Astrocyte of the cerebellum (primary cell): ENCODE data around the gene SMCO4.
"Not testable (repeated sequence)": the region's sequence is repeated elsewhere in the genome, so short reads cannot be mapped to it uniquely, and the experiment has no call there.

Experiments used
- DNase-seq: peaks from one replicate; pipeline ENCODE4 v3.0.0-alpha.2; 2011; ENCODE audit warnings: low read depth
- H3K4me3 ChIP-seq: 2 replicates; pipeline ENCODE4 v1.5.1; 2011; ENCODE audit warnings: mild to moderate bottlenecking, low read depth, low read length, moderate library complexity
- in situ Hi-C: cut with HindIII; loops from 2 replicates; pipeline ENCODE4 v1.10.0; 2017; ENCODE audit warnings: low sequenced_read_pairs
- TF ChIP-seq, protein P1 (sequence below): IDR thresholded peaks from 2 replicates; pipeline ENCODE4 v1.5.1; 2012; ENCODE audit warnings: low read length, low read depth, moderate library complexity, mild to moderate bottlenecking; ENCODE audit errors: missing control alignments

SMCO4 gene

DNA sequence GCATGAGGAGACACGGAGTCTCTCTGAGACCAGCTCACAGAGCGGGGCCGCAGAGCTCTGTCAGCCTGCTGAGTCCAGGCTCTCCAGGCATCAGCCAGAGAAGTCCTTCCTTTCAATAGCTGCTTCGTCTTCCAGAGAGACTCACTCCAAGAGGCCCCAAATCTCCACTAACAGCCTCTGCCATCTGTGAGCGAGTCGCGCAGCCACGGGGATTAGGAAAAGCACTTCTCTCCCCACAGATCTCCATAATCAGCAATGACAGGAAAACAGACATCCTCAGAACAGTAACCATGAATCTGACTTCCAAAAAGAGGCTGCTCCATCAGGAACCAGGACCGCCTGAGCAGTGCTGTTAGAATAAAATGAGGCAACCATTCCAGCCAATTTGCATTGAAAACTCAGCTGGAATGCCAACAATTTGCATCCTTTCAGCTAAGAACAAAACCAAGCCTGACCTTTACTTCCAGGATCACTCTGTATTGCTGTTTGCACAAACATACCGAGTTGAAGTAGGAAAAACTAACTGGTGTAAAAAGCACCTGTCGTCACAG lies 65.4 kb downstream of the SMCO4 start:
- TF ChIP-seq, protein P1, sequence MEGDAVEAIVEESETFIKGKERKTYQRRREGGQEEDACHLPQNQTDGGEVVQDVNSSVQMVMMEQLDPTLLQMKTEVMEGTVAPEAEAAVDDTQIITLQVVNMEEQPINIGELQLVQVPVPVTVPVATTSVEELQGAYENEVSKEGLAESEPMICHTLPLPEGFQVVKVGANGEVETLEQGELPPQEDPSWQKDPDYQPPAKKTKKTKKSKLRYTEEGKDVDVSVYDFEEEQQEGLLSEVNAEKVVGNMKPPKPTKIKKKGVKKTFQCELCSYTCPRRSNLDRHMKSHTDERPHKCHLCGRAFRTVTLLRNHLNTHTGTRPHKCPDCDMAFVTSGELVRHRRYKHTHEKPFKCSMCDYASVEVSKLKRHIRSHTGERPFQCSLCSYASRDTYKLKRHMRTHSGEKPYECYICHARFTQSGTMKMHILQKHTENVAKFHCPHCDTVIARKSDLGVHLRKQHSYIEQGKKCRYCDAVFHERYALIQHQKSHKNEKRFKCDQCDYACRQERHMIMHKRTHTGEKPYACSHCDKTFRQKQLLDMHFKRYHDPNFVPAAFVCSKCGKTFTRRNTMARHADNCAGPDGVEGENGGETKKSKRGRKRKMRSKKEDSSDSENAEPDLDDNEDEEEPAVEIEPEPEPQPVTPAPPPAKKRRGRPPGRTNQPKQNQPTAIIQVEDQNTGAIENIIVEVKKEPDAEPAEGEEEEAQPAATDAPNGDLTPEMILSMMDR, result no peak
- peak; percentile 37 for DNase-seq
- in situ Hi-C loops, result no loop called here
- H3K4me3 ChIP-seq, result no peak overlapping the region

DNA sequence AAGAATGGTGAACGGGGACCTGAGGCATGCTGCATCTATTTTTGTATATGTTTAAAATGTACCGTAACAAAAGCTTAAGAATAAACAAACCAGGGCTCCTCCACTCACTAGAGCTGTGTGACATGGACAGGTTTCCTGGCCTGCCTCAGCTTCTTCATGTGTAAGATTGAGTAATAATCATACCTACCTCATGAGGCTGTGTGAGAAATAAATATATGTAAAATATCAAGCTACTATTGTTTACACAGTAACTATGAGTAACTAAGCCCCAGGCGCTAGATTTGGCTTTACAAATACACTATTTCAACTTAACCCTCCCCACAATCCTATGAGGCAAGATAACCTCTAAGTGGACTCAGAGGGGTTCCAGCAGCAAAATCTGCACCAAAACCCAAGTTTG lies 66.4 kb downstream of the SMCO4 start:
- TF ChIP-seq, protein P1, result no peak
- DNase-seq, result peak; percentile 29
- in situ Hi-C loops, result no loop called here
- H3K4me3 ChIP-seq, result no peak overlapping the region

DNA sequence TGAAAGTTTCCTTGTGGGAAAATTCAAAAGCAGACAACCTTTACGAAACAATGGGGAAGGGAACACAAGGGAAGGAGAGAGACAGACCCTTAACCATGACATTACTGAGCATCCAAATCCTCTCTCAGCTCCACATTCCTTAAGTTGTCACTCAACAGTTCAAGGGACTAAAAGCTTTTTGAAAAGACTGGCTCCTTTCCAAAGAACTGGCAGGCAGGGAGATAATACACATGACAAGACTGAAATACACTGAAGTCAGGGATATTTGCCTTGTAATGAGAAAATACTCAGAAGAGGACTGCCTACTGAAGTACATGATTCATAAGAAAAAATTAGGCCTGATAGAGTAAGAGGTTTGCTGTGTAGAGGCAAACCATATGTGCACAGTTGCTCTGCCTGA lies 69.1 kb downstream of the SMCO4 start:
- in situ Hi-C loops, result no loop called here
- DNase-seq, result no peak
- H3K4me3 ChIP-seq, result no peak overlapping the region
- TF ChIP-seq, protein P1, result no peak

- DNase-seq, result no peak
- H3K4me3 ChIP-seq, result no peak overlapping the region
- TF ChIP-seq, protein P1, result no peak
- in situ Hi-C loops, result no loop called here
These were observed 74.9 kb downstream of the SMCO4 start for GRCh38 chr11:93468290-93468689.

GRCh38 chr11:93467054-93467453 lies 76.1 kb downstream of the SMCO4 start:
- TF ChIP-seq, protein P1, result no peak
- H3K4me3 ChIP-seq, result no peak overlapping the region
- in situ Hi-C loops, result no loop called here
- no peak for DNase-seq

DNA sequence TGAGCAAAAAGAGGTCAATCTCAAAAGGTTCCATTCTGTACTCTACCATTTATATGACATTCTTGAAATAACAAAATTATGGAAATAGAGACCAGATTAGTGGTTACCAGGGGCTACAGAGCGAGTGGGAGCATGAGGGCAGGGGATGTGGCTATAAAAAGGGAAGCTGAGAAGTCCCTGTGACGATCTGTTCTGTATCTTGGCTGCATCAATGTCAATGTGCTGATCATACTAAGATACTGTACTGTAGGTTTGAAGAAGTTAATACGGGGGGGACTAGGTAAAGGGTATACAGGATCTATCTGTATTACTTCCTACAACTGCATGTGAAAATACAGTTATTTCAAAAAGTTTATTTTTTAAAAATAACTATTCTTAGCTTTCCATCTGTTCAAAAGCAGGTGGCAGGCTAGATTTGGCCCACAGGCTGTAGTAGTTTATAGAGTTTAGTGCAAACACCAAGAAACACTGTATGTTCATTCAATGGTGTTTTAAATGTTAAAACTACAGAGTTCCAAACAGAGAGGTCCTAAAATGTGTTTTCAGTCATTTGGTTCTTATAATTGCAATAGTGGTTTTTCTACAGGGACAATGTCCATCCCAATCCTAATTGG lies 78.2 kb downstream of the SMCO4 start:
- no peak for DNase-seq
- in situ Hi-C loops, result no loop called here
- TF ChIP-seq, protein P1, result no peak
- no peak overlapping the region for H3K4me3 ChIP-seq

DNA sequence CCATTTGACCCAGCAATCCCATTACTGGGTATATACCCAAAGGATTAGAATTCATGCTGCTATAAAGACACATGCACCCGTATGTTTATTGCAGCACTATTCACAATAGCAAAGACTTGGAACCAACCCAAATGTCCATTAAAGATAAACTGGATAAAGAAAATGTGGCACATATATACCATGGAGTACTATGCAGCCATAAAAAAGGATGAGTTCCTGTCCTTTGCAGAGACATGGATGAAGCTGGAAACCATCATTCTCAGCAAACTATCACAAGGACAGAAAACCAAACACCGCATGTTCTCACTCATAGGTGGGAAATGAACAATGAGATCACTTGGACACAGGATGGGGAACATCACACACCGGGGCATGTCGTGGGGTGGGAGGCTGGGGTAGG lies 79.5 kb downstream of the SMCO4 start:
- in situ Hi-C loops, DNase-seq, H3K4me3 ChIP-seq: not testable (repeated sequence)
